ENCODE data around the gene NKD1.

Gene NKD1

DNA sequence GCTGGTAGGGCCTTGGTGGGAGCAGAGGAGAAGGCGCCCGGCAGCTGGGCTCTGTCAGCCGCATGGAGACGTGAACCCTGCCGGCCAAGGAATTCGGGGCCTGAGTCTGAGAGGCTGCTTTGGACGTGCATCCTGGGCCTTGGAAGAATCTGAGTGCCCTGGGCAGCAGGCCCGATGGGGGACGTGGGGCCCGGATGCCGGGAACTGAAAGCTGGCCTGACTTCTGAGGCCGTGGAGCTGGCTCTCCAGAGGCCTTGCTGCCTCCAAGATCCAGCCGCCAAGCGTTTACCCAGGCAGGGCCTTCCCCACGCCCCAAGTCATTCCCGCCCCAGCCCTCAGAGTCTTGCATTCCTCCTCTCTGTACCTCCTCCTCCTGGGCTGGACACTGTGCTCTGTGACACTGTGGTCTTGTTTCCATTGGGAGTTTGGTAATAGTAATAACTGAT lies 37.2 kb downstream of the NKD1 start:
- TF ChIP-seq POLR2AphosphoS5 (IDR thresholded peaks at IDR 0.05; ENCODE audit: low read depth, low read length): no peak
- no peak for TF ChIP-seq TAF1 (IDR thresholded peaks at IDR 0.05; ENCODE audit: borderline replicate concordance, insufficient read depth, low read length)
- TF ChIP-seq SIN3A (IDR thresholded peaks at IDR 0.05; ENCODE audit: borderline replicate concordance, insufficient read depth, low read length): no peak
- TF ChIP-seq FOXP2 (optimal IDR thresholded peaks at IDR 0.05; ENCODE audit: borderline replicate concordance, extremely low read depth, extremely low read length, insufficient read depth): no peak
- TF ChIP-seq, protein P1, sequence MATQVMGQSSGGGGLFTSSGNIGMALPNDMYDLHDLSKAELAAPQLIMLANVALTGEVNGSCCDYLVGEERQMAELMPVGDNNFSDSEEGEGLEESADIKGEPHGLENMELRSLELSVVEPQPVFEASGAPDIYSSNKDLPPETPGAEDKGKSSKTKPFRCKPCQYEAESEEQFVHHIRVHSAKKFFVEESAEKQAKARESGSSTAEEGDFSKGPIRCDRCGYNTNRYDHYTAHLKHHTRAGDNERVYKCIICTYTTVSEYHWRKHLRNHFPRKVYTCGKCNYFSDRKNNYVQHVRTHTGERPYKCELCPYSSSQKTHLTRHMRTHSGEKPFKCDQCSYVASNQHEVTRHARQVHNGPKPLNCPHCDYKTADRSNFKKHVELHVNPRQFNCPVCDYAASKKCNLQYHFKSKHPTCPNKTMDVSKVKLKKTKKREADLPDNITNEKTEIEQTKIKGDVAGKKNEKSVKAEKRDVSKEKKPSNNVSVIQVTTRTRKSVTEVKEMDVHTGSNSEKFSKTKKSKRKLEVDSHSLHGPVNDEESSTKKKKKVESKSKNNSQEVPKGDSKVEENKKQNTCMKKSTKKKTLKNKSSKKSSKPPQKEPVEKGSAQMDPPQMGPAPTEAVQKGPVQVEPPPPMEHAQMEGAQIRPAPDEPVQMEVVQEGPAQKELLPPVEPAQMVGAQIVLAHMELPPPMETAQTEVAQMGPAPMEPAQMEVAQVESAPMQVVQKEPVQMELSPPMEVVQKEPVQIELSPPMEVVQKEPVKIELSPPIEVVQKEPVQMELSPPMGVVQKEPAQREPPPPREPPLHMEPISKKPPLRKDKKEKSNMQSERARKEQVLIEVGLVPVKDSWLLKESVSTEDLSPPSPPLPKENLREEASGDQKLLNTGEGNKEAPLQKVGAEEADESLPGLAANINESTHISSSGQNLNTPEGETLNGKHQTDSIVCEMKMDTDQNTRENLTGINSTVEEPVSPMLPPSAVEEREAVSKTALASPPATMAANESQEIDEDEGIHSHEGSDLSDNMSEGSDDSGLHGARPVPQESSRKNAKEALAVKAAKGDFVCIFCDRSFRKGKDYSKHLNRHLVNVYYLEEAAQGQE (IDR thresholded peaks at IDR 0.05; ENCODE audit: insufficient read depth in 1 of 2, low read depth in 2 of 2, low read length in 2 of 2): no peak

DNA sequence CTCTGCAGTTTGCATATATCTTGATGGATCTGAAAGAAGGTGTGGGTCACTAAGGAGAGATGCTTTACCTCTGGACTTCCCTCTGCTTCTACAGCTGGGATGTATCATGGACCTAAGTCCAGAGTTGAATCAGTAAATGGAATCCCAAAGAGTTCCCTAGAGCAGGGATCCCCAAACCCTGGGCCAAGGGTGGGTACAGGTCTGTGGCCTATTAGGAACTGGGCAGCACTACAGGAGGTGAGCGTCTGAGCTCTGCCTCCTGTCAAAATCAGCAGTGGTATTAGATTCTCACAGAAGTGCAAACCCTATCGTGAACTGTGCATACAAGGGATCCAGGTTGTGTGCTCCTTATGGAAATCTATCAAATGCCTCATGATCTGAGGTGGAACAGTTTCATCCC lies 39.3 kb downstream of the NKD1 start:
- TF ChIP-seq TAF1 (IDR thresholded peaks at IDR 0.05; ENCODE audit: borderline replicate concordance, insufficient read depth, low read length) (no peak), POLR2AphosphoS5 (IDR thresholded peaks at IDR 0.05; ENCODE audit: low read depth, low read length) (no peak), FOXP2 (optimal IDR thresholded peaks at IDR 0.05; ENCODE audit: borderline replicate concordance, extremely low read depth, extremely low read length, insufficient read depth) (no peak), SIN3A (IDR thresholded peaks at IDR 0.05; ENCODE audit: borderline replicate concordance, insufficient read depth, low read length) (no peak)
- TF ChIP-seq, protein P1 (IDR thresholded peaks at IDR 0.05; ENCODE audit: insufficient read depth in 1 of 2, low read depth in 2 of 2, low read length in 2 of 2): no peak

DNA sequence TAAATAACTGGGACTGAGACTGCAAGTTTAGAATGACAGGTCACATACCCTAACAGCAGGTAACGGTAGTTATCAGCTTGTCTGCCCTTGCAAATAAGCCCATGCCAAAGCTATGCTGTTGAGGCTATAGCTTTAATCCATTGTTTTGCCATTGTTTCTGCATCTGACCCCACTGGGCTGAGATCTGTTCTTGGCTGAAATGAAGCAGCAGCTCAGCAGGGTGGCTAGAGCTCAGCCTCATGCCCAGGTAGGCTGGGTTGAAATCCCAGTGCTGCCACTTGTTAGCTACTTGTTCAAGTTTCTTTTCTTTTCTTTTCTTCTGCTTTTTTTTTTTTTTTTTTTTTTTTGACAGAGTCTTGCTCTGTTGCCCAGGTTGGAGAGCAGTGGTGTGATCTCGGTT lies 40.1 kb downstream of the NKD1 start:
- TF ChIP-seq, protein P1 (IDR thresholded peaks at IDR 0.05; ENCODE audit: insufficient read depth in 1 of 2, low read depth in 2 of 2, low read length in 2 of 2): no peak
- no peak for TF ChIP-seq SIN3A (IDR thresholded peaks at IDR 0.05; ENCODE audit: borderline replicate concordance, insufficient read depth, low read length)
- no peak for TF ChIP-seq TAF1 (IDR thresholded peaks at IDR 0.05; ENCODE audit: borderline replicate concordance, insufficient read depth, low read length)
- no peak for TF ChIP-seq FOXP2 (optimal IDR thresholded peaks at IDR 0.05; ENCODE audit: borderline replicate concordance, extremely low read depth, extremely low read length, insufficient read depth)
- no peak for TF ChIP-seq POLR2AphosphoS5 (IDR thresholded peaks at IDR 0.05; ENCODE audit: low read depth, low read length)

DNA sequence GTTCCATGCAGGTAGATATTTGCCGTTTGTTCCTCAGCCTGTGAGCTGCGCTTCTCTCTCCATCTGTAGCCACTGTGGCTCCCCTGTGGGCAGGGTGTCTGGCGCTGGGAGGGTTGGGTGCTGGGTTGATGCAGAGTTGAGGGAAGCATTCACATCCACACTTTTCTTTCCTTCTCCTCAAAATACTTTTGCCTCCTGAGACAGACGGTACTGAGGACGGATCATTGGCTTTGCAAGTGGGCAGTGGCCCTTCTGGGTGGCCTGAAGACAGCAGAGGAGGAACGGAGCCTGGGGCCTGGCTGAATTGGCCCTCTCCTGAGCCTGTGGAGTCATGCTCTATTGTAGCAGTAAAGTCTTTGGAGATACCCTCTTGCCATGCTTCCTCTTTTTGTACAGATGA lies 43.0 kb downstream of the NKD1 start:
- TF ChIP-seq FOXP2 (optimal IDR thresholded peaks at IDR 0.05; ENCODE audit: borderline replicate concordance, extremely low read depth, extremely low read length, insufficient read depth): no peak
- no peak for TF ChIP-seq POLR2AphosphoS5 (IDR thresholded peaks at IDR 0.05; ENCODE audit: low read depth, low read length)
- TF ChIP-seq, protein P1 (IDR thresholded peaks at IDR 0.05; ENCODE audit: insufficient read depth in 1 of 2, low read depth in 2 of 2, low read length in 2 of 2): no peak
